GM23248 (cell line): ENCODE results near the gene NOVA2. TPM values are rescaled to one million over a fixed set of nuclear protein-coding genes. Genes with fewer than 3 reads are reported as not detected.

ENCODE experiments used
- DNase-seq: peaks from one replicate; pipeline ENCODE4 v3.0.0-alpha.2; 2015
- H2AFZ ChIP-seq: fragments of 200-600 bp; sonication (generic); 2 replicates; pipeline ENCODE4 v1.6.1; 2016; ENCODE audit warnings: antibody characterized with exemption
- H3F3A ChIP-seq: fragments of 200-600 bp; sonication (generic); 2 replicates; pipeline ENCODE4 v1.6.1; 2016; ENCODE audit warnings: mild to moderate bottlenecking, antibody characterized with exemption, mixed run types; ENCODE audit not compliant: insufficient read depth
- H3K27ac ChIP-seq: fragments of 200-600 bp; sonication (generic); 2 replicates; pipeline ENCODE4 v1.5.1; 2016; ENCODE audit warnings: mild to moderate bottlenecking
- H3K27me3 ChIP-seq: fragments of 200-600 bp; sonication (generic); replicated peaks from 2 replicates; pipeline ENCODE4 v1.6.1; 2016; ENCODE audit warnings: mild to moderate bottlenecking; ENCODE audit not compliant: insufficient read depth
- H3K36me3 ChIP-seq: fragments of 200-600 bp; sonication (generic); 2 replicates; pipeline ENCODE4 v1.6.1; 2016; ENCODE audit warnings: low read depth, mild to moderate bottlenecking
- H3K4me1 ChIP-seq: fragments of 200-600 bp; sonication (generic); 2 replicates; pipeline ENCODE4 v1.6.1; 2016; ENCODE audit warnings: mild to moderate bottlenecking; ENCODE audit not compliant: insufficient read depth
- H3K4me2 ChIP-seq: fragments of 200-600 bp; sonication (generic); one replicate; pipeline ENCODE4 v1.6.1; 2016; ENCODE audit warnings: mild to moderate bottlenecking; ENCODE audit not compliant: unreplicated experiment
- H3K4me3 ChIP-seq: fragments of 200-600 bp; sonication (generic); 2 replicates; pipeline ENCODE4 v1.5.1; 2016; ENCODE audit warnings: mild to moderate bottlenecking
- H3K79me2 ChIP-seq: fragments of 200-600 bp; sonication (generic); 2 replicates; pipeline ENCODE4 v1.6.1; 2016; ENCODE audit warnings: mild to moderate bottlenecking; ENCODE audit not compliant: insufficient read depth
- H3K9ac ChIP-seq: fragments of 200-600 bp; sonication (generic); 2 replicates; pipeline ENCODE4 v1.6.1; 2016; ENCODE audit warnings: mild to moderate bottlenecking
- H3K9me2 ChIP-seq: fragments of 200-600 bp; sonication (generic); 2 replicates; pipeline ENCODE4 v1.6.1; 2016; ENCODE audit warnings: mixed run types, mild to moderate bottlenecking, moderate library complexity; ENCODE audit not compliant: insufficient read depth
- H3K9me3 ChIP-seq: fragments of 200-600 bp; sonication (generic); one replicate; pipeline ENCODE4 v1.6.1; 2017; ENCODE audit warnings: low read depth
- H4K20me1 ChIP-seq: fragments of 200-600 bp; sonication (generic); 2 replicates; pipeline ENCODE4 v1.6.0; 2016; ENCODE audit not compliant: insufficient read depth
- EZH2 ChIP-seq: fragments of 200-600 bp; sonication (generic); IDR thresholded peaks from 2 replicates; pipeline ENCODE4 v1.6.1; 2018; ENCODE audit warnings: antibody characterized with exemption, mild to moderate bottlenecking; ENCODE audit not compliant: insufficient read depth, poor library complexity, severe bottlenecking
- EZH2phosphoT487 ChIP-seq: fragments of 200-600 bp; sonication (generic); IDR thresholded peaks from 2 replicates; pipeline ENCODE4 v1.6.1; 2018; ENCODE audit warnings: antibody characterized with exemption, moderate library complexity, mild to moderate bottlenecking, low read depth; ENCODE audit not compliant: insufficient read depth
- WGBS, 2 experiments: methylation state at CpG; one replicate each; pipeline ENCODE4 v1.1.6; 2015 to 2017; ENCODE audit warnings: low lambda C conversion rate in 2 of 2, low coverage in 1 of 2; ENCODE audit errors: missing lambda C conversion rate in 2 of 2; 5-methylcytosine and 5-hydroxymethylcytosine counted together
- in situ Hi-C: fragments of 300-500 bp; cut with MboI; formaldehyde crosslinking; loops from 2 replicates; pipeline ENCODE4 v1.15.0; 2020
- polyA plus RNA-seq: library from polyadenylated mRNA; unstranded; fragments of >200 nt; fragmentation: Nextera tagmentation; extraction: Ambion mirVana; gene quantifications from 2 replicates; pipeline ENCODE4 v1.2.1, GENCODE V29; 2016
- total RNA-seq: library from RNA; depleted of rRNA; stranded (reverse); fragments of >200 nt; shearing (Covaris generic); gene quantifications from 2 replicates; pipeline ENCODE4 v1.2.3, GENCODE V29; 2014

NOVA2 gene
- total and polyA plus RNA-seq, 2 experiments from 2014 or later: not detected

GRCh38 chr19:46014941-46015686 is 41.4 kb upstream of the NOVA2 start:
- H3K4me3 ChIP-seq: no peak overlapping the region
- no peak overlapping the region for H2AFZ ChIP-seq
- no peak overlapping the region for H3K27ac ChIP-seq
- DNase-seq: peak; percentile 47
- H3K36me3 ChIP-seq: no peaks in the 10 kb centered on the region
- 23 to 26% methylated on average over 61 to 72 of the region's 74 CpGs for WGBS, 2 experiments
- peaks cover 12% of the 10 kb centered on the region; the same call in 1 of the 2 replicates for H3K27me3 ChIP-seq
- H4K20me1 ChIP-seq: no peaks in the 10 kb centered on the region
- H3K9me3 ChIP-seq: no peaks in the 10 kb centered on the region
- TF ChIP-seq EZH2 (no peak), EZH2phosphoT487 (no peak)
- H3K9ac ChIP-seq: no peak overlapping the region
- no peaks in the 10 kb centered on the region for H3K4me1 ChIP-seq
- no peaks in the 10 kb centered on the region for H3K9me2 ChIP-seq
- H3K79me2 ChIP-seq: no peaks in the 10 kb centered on the region
- H3K4me2 ChIP-seq: no peak overlapping the region
- in situ Hi-C loops: no loop called here
- no peaks in the 10 kb centered on the region for H3F3A ChIP-seq

- Histone ChIP-seq H3K4me3 (no peak overlapping the region), H4K20me1 (no peaks in the 10 kb centered on the region), H3F3A (no peaks in the 10 kb centered on the region), H3K27me3 (peaks cover 12% of the 10 kb centered on the region; the same call in 1 of the 2 replicates), H3K4me1 (no peaks in the 10 kb centered on the region), H3K9me3 (no peaks in the 10 kb centered on the region), H3K36me3 (no peaks in the 10 kb centered on the region), H2AFZ (no peak overlapping the region), H3K9ac (no peak overlapping the region), H3K4me2 (no peak overlapping the region), H3K9me2 (no peaks in the 10 kb centered on the region), H3K79me2 (no peaks in the 10 kb centered on the region), H3K27ac (no peak overlapping the region)
- 71 to 73% methylated on average over 8 of the region's 8 CpGs for WGBS, 2 experiments
- in situ Hi-C loops: no loop called here
- no peak for DNase-seq
- TF ChIP-seq EZH2phosphoT487 (no peak), EZH2 (no peak)
Measured at GRCh38 chr19:46014534-46014933, 40.9 kb upstream of the NOVA2 start.

GRCh38 chr19:46009530-46010510 is 36.2 kb upstream of the NOVA2 start:
- in situ Hi-C loops: no loop called here
- Histone ChIP-seq H3F3A (no peaks in the 10 kb centered on the region), H3K9me3 (no peaks in the 10 kb centered on the region), H3K4me3 (no peak overlapping the region), H3K36me3 (no peaks in the 10 kb centered on the region), H4K20me1 (no peaks in the 10 kb centered on the region), H3K79me2 (no peaks in the 10 kb centered on the region), H3K4me1 (no peaks in the 10 kb centered on the region), H3K9me2 (no peaks in the 10 kb centered on the region), H3K4me2 (no peak overlapping the region), H3K27ac (no peak overlapping the region), H3K9ac (no peak overlapping the region), H3K27me3 (no peaks in the 10 kb centered on the region), H2AFZ (no peak overlapping the region)
- TF ChIP-seq EZH2 (no peak), EZH2phosphoT487 (no peak)
- WGBS, 2 experiments: 59 to 61% methylated on average over 26 to 28 of the region's 28 CpGs
- peak; percentile 65 for DNase-seq

- Histone ChIP-seq H3K4me2 (no peak overlapping the region), H3K4me1 (no peaks in the 10 kb centered on the region), H3F3A (no peaks in the 10 kb centered on the region), H3K9me3 (no peaks in the 10 kb centered on the region), H3K9me2 (no peaks in the 10 kb centered on the region), H3K4me3 (no peak overlapping the region), H3K79me2 (no peaks in the 10 kb centered on the region), H4K20me1 (no peaks in the 10 kb centered on the region), H2AFZ (no peak overlapping the region), H3K36me3 (no peaks in the 10 kb centered on the region), H3K27ac (no peak overlapping the region), H3K9ac (no peak overlapping the region), H3K27me3 (no peaks in the 10 kb centered on the region)
- TF ChIP-seq EZH2phosphoT487 (no peak), EZH2 (no peak)
- in situ Hi-C loops: no loop called here
- no peak for DNase-seq
- WGBS, 2 experiments: 96 to 99% methylated on average over 13 of the region's 13 CpGs
Measured at GRCh38 chr19:46006411-46006810, 32.7 kb upstream of the NOVA2 start.
